ENCODE data around the gene GBF1. TPM values are rescaled to one million over a fixed set of nuclear protein-coding genes. Genes with fewer than 3 reads are reported as not detected.

The GBF1 gene
- total and polyA plus RNA-seq, 2 of the 13 experiments (the other 11 are each of a cell fraction or from before 2014, with no cell fraction given) = 17.1 to 21.9 TPM

DNA sequence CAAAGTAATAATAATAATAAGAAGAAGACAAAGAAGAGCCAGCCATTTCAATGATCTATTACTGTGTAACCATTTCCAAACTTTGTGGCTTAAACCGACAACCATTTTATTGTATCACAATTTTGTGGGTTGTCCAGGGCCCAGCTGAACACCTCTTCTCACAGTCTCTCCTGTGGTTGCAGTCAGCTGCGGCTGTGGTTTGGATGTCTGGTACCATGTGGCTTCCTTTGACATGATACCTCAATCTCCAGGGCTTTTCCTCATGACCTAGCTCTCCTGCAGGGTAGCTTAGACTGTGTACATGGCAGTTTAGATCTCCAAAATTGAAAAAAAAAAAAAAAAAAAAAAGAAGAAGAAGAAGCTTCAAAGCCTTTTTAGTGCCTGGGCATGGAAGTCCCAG lies 77.6 kb downstream of the GBF1 start:
- no peaks in the 10 kb centered on the region for H4K20me1 ChIP-seq (ENCODE audit: insufficient read depth, low read length)
- H3K4me2 ChIP-seq (ENCODE audit: low read depth, low read length) = no peak overlapping the region
- POLR2A ChIA-PET = no interaction called here
- ATAC-seq = no peak
- H3K9ac ChIP-seq (ENCODE audit: insufficient read depth, low read depth, low read length) = no peak overlapping the region
- no peak overlapping the region for H2AFZ ChIP-seq (ENCODE audit: low read length)
- no peak overlapping the region for H3K4me3 ChIP-seq (replicated peaks in 1 of 3; ENCODE audit: insufficient read depth in 1 of 3, low read depth in 2 of 3, low read length in 3 of 3)
- CTCF ChIA-PET (ENCODE audit: low intra/inter-chr PET ratio, low total read pairs) = no interaction called here
- peaks cover 2% of the 10 kb centered on the region for H3K79me2 ChIP-seq (ENCODE audit: insufficient read depth, low read length)
- in situ Hi-C loops (cut with HindIII; ENCODE audit: extremely low pct_ligation_motif_present, low pct_unique_long_range_greater_than_20kb) (no loop called here), intact Hi-C loops (cut with micrococcal nuclease; ENCODE audit: unreplicated experiment) (no loop called here)
- H3K4me1 ChIP-seq (ENCODE audit: insufficient read depth, low read length) = peaks cover 14% of the 10 kb centered on the region
- no TSS peak for BruUV-seq (replicated peaks)
- WGBS (ENCODE audit: low lambda C conversion rate) = 97% methylated on average over 2 of the region's 2 CpGs
- TF ChIP-seq, protein P1, sequence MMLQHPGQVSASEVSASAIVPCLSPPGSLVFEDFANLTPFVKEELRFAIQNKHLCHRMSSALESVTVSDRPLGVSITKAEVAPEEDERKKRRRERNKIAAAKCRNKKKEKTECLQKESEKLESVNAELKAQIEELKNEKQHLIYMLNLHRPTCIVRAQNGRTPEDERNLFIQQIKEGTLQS (CRISPR knock-in tag; IDR thresholded peaks at IDR 0.05) = no peak
- TF ChIP-seq ZNF296 (CRISPR knock-in tag; conservative IDR thresholded peaks at IDR 0.05) = no peak
- TF ChIP-seq, protein P2, sequence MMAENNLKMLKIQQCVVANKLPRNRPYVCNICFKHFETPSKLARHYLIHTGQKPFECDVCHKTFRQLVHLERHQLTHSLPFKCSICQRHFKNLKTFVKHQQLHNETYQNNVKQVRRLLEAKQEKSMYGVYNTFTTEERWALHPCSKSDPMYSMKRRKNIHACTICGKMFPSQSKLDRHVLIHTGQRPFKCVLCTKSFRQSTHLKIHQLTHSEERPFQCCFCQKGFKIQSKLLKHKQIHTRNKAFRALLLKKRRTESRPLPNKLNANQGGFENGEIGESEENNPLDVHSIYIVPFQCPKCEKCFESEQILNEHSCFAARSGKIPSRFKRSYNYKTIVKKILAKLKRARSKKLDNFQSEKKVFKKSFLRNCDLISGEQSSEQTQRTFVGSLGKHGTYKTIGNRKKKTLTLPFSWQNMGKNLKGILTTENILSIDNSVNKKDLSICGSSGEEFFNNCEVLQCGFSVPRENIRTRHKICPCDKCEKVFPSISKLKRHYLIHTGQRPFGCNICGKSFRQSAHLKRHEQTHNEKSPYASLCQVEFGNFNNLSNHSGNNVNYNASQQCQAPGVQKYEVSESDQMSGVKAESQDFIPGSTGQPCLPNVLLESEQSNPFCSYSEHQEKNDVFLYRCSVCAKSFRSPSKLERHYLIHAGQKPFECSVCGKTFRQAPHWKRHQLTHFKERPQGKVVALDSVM (CRISPR knock-in tag; IDR thresholded peaks at IDR 0.05) = no peak
- TF ChIP-seq, protein P3, sequence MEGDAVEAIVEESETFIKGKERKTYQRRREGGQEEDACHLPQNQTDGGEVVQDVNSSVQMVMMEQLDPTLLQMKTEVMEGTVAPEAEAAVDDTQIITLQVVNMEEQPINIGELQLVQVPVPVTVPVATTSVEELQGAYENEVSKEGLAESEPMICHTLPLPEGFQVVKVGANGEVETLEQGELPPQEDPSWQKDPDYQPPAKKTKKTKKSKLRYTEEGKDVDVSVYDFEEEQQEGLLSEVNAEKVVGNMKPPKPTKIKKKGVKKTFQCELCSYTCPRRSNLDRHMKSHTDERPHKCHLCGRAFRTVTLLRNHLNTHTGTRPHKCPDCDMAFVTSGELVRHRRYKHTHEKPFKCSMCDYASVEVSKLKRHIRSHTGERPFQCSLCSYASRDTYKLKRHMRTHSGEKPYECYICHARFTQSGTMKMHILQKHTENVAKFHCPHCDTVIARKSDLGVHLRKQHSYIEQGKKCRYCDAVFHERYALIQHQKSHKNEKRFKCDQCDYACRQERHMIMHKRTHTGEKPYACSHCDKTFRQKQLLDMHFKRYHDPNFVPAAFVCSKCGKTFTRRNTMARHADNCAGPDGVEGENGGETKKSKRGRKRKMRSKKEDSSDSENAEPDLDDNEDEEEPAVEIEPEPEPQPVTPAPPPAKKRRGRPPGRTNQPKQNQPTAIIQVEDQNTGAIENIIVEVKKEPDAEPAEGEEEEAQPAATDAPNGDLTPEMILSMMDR (CRISPR knock-in tag; IDR thresholded peaks at IDR 0.05) = no peak
- no peak for TF ChIP-seq MIER2 (CRISPR knock-in tag; IDR thresholded peaks at IDR 0.05)
- TF ChIP-seq ZNF644 (CRISPR knock-in tag; IDR thresholded peaks at IDR 0.05; ENCODE audit: low read depth) = no peak
- TF ChIP-seq, protein P4, sequence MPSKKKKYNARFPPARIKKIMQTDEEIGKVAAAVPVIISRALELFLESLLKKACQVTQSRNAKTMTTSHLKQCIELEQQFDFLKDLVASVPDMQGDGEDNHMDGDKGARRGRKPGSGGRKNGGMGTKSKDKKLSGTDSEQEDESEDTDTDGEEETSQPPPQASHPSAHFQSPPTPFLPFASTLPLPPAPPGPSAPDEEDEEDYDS (CRISPR knock-in tag; IDR thresholded peaks at IDR 0.05) = no peak
- TF ChIP-seq, protein P5, sequence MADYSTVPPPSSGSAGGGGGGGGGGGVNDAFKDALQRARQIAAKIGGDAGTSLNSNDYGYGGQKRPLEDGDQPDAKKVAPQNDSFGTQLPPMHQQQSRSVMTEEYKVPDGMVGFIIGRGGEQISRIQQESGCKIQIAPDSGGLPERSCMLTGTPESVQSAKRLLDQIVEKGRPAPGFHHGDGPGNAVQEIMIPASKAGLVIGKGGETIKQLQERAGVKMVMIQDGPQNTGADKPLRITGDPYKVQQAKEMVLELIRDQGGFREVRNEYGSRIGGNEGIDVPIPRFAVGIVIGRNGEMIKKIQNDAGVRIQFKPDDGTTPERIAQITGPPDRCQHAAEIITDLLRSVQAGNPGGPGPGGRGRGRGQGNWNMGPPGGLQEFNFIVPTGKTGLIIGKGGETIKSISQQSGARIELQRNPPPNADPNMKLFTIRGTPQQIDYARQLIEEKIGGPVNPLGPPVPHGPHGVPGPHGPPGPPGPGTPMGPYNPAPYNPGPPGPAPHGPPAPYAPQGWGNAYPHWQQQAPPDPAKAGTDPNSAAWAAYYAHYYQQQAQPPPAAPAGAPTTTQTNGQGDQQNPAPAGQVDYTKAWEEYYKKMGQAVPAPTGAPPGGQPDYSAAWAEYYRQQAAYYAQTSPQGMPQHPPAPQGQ (CRISPR knock-in tag; IDR thresholded peaks at IDR 0.05; ENCODE audit: borderline replicate concordance) = no peak
- no peak for TF ChIP-seq REL (CRISPR knock-in tag; conservative IDR thresholded peaks at IDR 0.05)
- TF ChIP-seq GTF3A (CRISPR knock-in tag; conservative IDR thresholded peaks at IDR 0.05) = no peak
- TF ChIP-seq HOXA9 (CRISPR knock-in tag; IDR thresholded peaks at IDR 0.05; ENCODE audit: borderline replicate concordance) = no peak
- no peaks in the 10 kb centered on the region for H3K9me3 ChIP-seq (ENCODE audit: low read length)
- H3K27ac ChIP-seq (ENCODE audit: extremely low read length, insufficient read depth, low read length) = no peak overlapping the region
- no peak for DNase-seq (ENCODE audit: low spot score)
- H3K27me3 ChIP-seq (ENCODE audit: control insufficient read depth in 1 of 2, insufficient read depth in 2 of 2, low read length in 2 of 2) = no peaks in the 10 kb centered on the region
- FAIRE-seq = no peak
- H3K36me3 ChIP-seq (replicated peaks in 1 of 2; ENCODE audit: control insufficient read depth in 1 of 2, insufficient read depth in 2 of 2, low read length in 2 of 2) = peaks cover 3 to 5% of the 10 kb centered on the region in 2 experiments; a peak in 3 of 5 replicates
